B cell (primary cell): Measurements from ENCODE around the gene LRBA. TPM values are rescaled to one million over a fixed set of nuclear protein-coding genes. Genes with fewer than 3 reads are reported as not detected.

Experiments used
- ATAC-seq: fragments of 200-7000 bp; cut with Tn5 transposase; one replicate; pipeline ENCODE4 v1.10.0; 2021; ENCODE audit warnings: low read depth, mild to moderate bottlenecking, moderate number of reproducible peaks, moderate library complexity
- CTCF ChIA-PET: fragments of 350-600 bp; sonication (Branson Sonifier 250); formaldehyde crosslinking; loops from one replicate; lab custom pipeline; 2021; ENCODE audit warnings: antibody characterized with exemption, inconsistent platforms; lab: Charles Lee
- POLR2A ChIA-PET: fragments of 350-600 bp; sonication (Branson Sonifier 250); formaldehyde crosslinking; loops from one replicate; lab custom pipeline; 2021; ENCODE audit warnings: antibody characterized with exemption; lab: Charles Lee
- DNase-seq: peaks from one replicate; pipeline ENCODE4 v3.0.0; 2013
- H2AFZ ChIP-seq: 2 replicates; pipeline ENCODE4 v1.6.1; 2012; ENCODE audit warnings: mild to moderate bottlenecking, low read depth, low read length; ENCODE audit not compliant: insufficient read depth, poor library complexity, severe bottlenecking
- H3K27ac ChIP-seq, 2 donors: 1 replicate in 1 of 2; 2 replicates in 1 of 2; pipeline ENCODE4 v1.5.1; 2012 to 2013; ENCODE audit warnings: low read length in 2 of 2, mild to moderate bottlenecking in 2 of 2, moderate library complexity in 1 of 2
- H3K27me3 ChIP-seq, 4 experiments: fragments of 200-600 bp in 1 of 4; sonication (generic) in 1 of 4; replicated peaks in 1 of 4; 1 replicate in 2 of 4; 2 replicates in 2 of 4; pipeline versions ENCODE4 v1.6.1 to v1.7.0; 2013 to 2016; ENCODE audit warnings: low read length in 3 of 4, mild to moderate bottlenecking in 2 of 4, mixed read lengths in 1 of 4, moderate library complexity in 1 of 4; ENCODE audit not compliant: insufficient read depth in 4 of 4, control insufficient read depth in 3 of 4; ENCODE audit errors: control extremely low read depth in 1 of 4
- H3K36me3 ChIP-seq, 2 experiments: replicated peaks in 1 of 2; 1 replicate in 1 of 2; 2 replicates in 1 of 2; pipeline versions ENCODE4 v1.6.1 to v1.7.1; 2013; ENCODE audit warnings: low read length in 1 of 2; ENCODE audit not compliant: insufficient read depth in 2 of 2, control insufficient read depth in 1 of 2; ENCODE audit errors: control extremely low read depth in 1 of 2, extremely low read depth in 1 of 2
- H3K4me1 ChIP-seq, 2 donors: fragments of 200-600 bp in 1 of 2; sonication (generic) in 1 of 2; 1 replicate in 1 of 2; 2 replicates in 1 of 2; pipeline versions ENCODE4 v1.5.1 to v1.6.1; 2013 to 2017; ENCODE audit warnings: low read length in 2 of 2; ENCODE audit not compliant: control insufficient read depth in 2 of 2, insufficient read depth in 2 of 2
- H3K4me2 ChIP-seq: replicated peaks from 2 replicates; pipeline ENCODE3; 2012; ENCODE audit warnings: mild to moderate bottlenecking, low read depth, low read length; ENCODE audit not compliant: poor library complexity, severe bottlenecking
- H3K4me3 ChIP-seq, 5 experiments: fragments of 200-600 bp in 1 of 5; sonication (generic) in 1 of 5; 1 replicate in 3 of 5; 2 replicates in 2 of 5; pipeline versions ENCODE4 v1.5.1 to v1.7.0; 2011 to 2016; ENCODE audit warnings: low read length in 4 of 5, mild to moderate bottlenecking in 4 of 5, low read depth in 2 of 5, control low read depth in 1 of 5, moderate library complexity in 1 of 5; ENCODE audit not compliant: insufficient read depth in 1 of 5; ENCODE audit errors: control extremely low read depth in 1 of 5, extremely low read depth in 1 of 5
- H3K79me2 ChIP-seq: fragments of 200-600 bp; sonication (generic); one replicate; pipeline ENCODE4 v1.6.0; 2016; ENCODE audit warnings: low read length; ENCODE audit not compliant: control insufficient read depth, insufficient read depth
- H3K9ac ChIP-seq: fragments of 200-600 bp; sonication (generic); 2 replicates; pipeline ENCODE4 v1.6.1; 2017; ENCODE audit warnings: mild to moderate bottlenecking, low read length, moderate library complexity
- H3K9me3 ChIP-seq, 3 donors: one replicate each; pipeline versions ENCODE4 v1.6.1 to v1.7.1; 2013; ENCODE audit warnings: low read length in 2 of 3; ENCODE audit not compliant: control insufficient read depth in 2 of 3, insufficient read depth in 1 of 3; ENCODE audit errors: control extremely low read depth in 1 of 3
- H4K20me1 ChIP-seq: 2 replicates; pipeline ENCODE4 v1.6.0; 2012; ENCODE audit warnings: mild to moderate bottlenecking, low read length; ENCODE audit not compliant: insufficient read depth, control insufficient read depth, poor library complexity, severe bottlenecking
- H3K27ac Mint-ChIP-seq: one replicate; pipeline ENCODE4 v1.8.0; 2021; ENCODE audit warnings: mixed read lengths
- H3K27me3 Mint-ChIP-seq: one replicate; pipeline ENCODE4 v1.8.0; 2021; ENCODE audit warnings: mixed read lengths
- H3K4me1 Mint-ChIP-seq: one replicate; pipeline ENCODE4 v1.8.0; 2021; ENCODE audit warnings: mixed read lengths
- H3K4me3 Mint-ChIP-seq: one replicate; pipeline ENCODE4 v1.8.0; 2021; ENCODE audit warnings: mixed read lengths
- H3K9me3 Mint-ChIP-seq: one replicate; pipeline ENCODE4 v1.8.0; 2022; ENCODE audit warnings: mixed read lengths; ENCODE audit not compliant: insufficient read depth
- CTCF ChIP-seq: fragments of 200-600 bp; IDR thresholded peaks from one replicate; pipeline ENCODE4 v1.8.0; 2022; ENCODE audit warnings: antibody characterized with exemption, mild to moderate bottlenecking
- EZH2 ChIP-seq: IDR thresholded peaks from 2 replicates; pipeline ENCODE4 v1.6.1; 2012; ENCODE audit warnings: borderline replicate concordance, low read depth, mild to moderate bottlenecking, moderate library complexity, low read length; ENCODE audit not compliant: insufficient read depth, poor library complexity, severe bottlenecking
- WGBS: methylation state at CpG from one replicate; pipeline ENCODE4 v1.1.5; 2013; ENCODE audit warnings: missing lambda C conversion rate; ENCODE audit not compliant: insufficient coverage; 5-methylcytosine and 5-hydroxymethylcytosine counted together
- intact Hi-C: fragments of 100-400 bp; cut with micrococcal nuclease; formaldehyde crosslinking; loops from one replicate; pipeline ENCODE4 v1.10.0; 2022
- polyA plus RNA-seq: library from polyadenylated mRNA; depleted of rRNA; stranded (reverse); fragments of >200 nt; gene quantifications from 2 replicates; pipeline ENCODE4 v1.2.3, GENCODE V29; 2012
- total RNA-seq, 2 donors: library from RNA; stranded (reverse); fragments of 120-200 nt in 1 of 2; gene quantifications; 1 replicate in 1 of 2; 2 replicates in 1 of 2; pipeline versions ENCODE4 v1.2.3 to v1.2.4, GENCODE V29; 2013 to 2022

Gene LRBA
- total and polyA plus RNA-seq, 2 donors (not counting 1 experiment from before 2014, with no cell fraction given): 17.5 to 86.7 TPM

DNA sequence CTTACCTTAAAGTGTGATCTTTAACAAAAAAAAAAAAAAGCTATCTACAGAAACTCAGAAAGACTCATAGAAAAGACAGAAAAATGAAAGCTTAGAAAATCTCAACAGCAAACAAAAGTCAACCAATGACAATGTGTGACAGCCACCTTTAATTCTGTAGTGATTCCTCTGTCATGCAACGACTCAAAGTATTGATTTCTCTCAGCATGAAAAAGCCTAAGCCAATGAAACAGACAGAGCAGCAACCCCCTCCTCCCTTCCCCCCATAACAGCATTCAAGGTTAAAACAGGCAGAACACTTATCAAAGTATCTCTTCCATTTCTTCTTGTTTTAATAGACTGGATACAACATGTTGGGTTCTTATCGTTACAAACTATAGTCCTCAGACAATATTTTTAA lies 320.6 kb downstream of the LRBA start:
- no peak overlapping the region for H3K4me2 ChIP-seq
- no peaks in the 10 kb centered on the region for H3K27me3 Mint-ChIP-seq
- no peak overlapping the region for H3K27ac ChIP-seq
- CTCF ChIA-PET: no interaction called here
- peaks cover 3% of the 10 kb centered on the region for H3K79me2 ChIP-seq
- POLR2A ChIA-PET: no interaction called here
- no peak overlapping the region for H3K27ac Mint-ChIP-seq
- H3K4me3 ChIP-seq: no peak overlapping the region
- 86% methylated on average over 1 of the region's 2 CpGs for WGBS
- H3K9ac ChIP-seq: no peak overlapping the region
- H3K36me3 ChIP-seq: peaks cover 0 to 2% of the 10 kb centered on the region in 2 experiments
- intact Hi-C loops: no loop called here
- no peak overlapping the region for H3K4me3 Mint-ChIP-seq
- H4K20me1 ChIP-seq: no peaks in the 10 kb centered on the region
- H3K9me3 ChIP-seq: peaks cover 0 to 1% (median 0%) of the 10 kb centered on the region in 3 donors
- no peak overlapping the region for H2AFZ ChIP-seq
- DNase-seq (no peak), ATAC-seq (no peak)
- H3K9me3 Mint-ChIP-seq: no peaks in the 10 kb centered on the region
- no peaks in the 10 kb centered on the region for H3K4me1 ChIP-seq
- H3K4me1 Mint-ChIP-seq: no peaks in the 10 kb centered on the region
- no peaks in the 10 kb centered on the region for H3K27me3 ChIP-seq
- TF ChIP-seq CTCF: no peak
- TF ChIP-seq EZH2: no peak

GRCh38 chr4:150683775-150684350 lies 331.2 kb downstream of the LRBA start:
- H4K20me1 ChIP-seq: no peaks in the 10 kb centered on the region
- ChIA-PET CTCF (no interaction called here), POLR2A (no interaction called here)
- H3K4me1 ChIP-seq: no peaks in the 10 kb centered on the region
- intact Hi-C loops: no loop called here
- Mint-ChIP-seq H3K4me3 (no peak overlapping the region), H3K27me3 (no peaks in the 10 kb centered on the region), H3K27ac (no peak overlapping the region), H3K9me3 (no peaks in the 10 kb centered on the region), H3K4me1 (peaks cover 3% of the 10 kb centered on the region)
- H2AFZ ChIP-seq: no peak overlapping the region
- WGBS: 100% methylated on average over 1 of the region's 2 CpGs
- TF ChIP-seq CTCF (no peak), EZH2 (no peak)
- DNase-seq (no peak), ATAC-seq (no peak)
- peaks cover 0 to 1% (median 0%) of the 10 kb centered on the region in 3 donors for H3K9me3 ChIP-seq
- H3K27me3 ChIP-seq: no peaks in the 10 kb centered on the region
- no peak overlapping the region for H3K4me2 ChIP-seq
- H3K4me3 ChIP-seq: no peak overlapping the region
- H3K9ac ChIP-seq: no peak overlapping the region
- H3K27ac ChIP-seq: no peak overlapping the region
- H3K36me3 ChIP-seq: no peaks in the 10 kb centered on the region
- no peaks in the 10 kb centered on the region for H3K79me2 ChIP-seq
